Liver (tissue), 9 donors: ENCODE measurements around the gene SLC32A1. TPM values are rescaled to one million over a fixed set of nuclear protein-coding genes. Genes with fewer than 3 reads are reported as not detected.

Source experiments
- DNase-seq: peaks from one replicate; pipeline ENCODE4 v3.0.0-alpha.2; 2017; ENCODE audit warnings: low spot score
- H3K27ac ChIP-seq, 2 donors: one replicate each; pipeline ENCODE4 v1.7.0; 2013; ENCODE audit warnings: inconsistent platforms in 2 of 2, low read length in 2 of 2, control low read depth in 1 of 2, low read depth in 1 of 2, mild to moderate bottlenecking in 1 of 2
- H3K27me3 ChIP-seq, 4 donors: one replicate each; pipeline versions ENCODE4 v1.6.1 to v1.7.0; 2013; ENCODE audit warnings: low read length in 3 of 4, inconsistent platforms in 1 of 4, mild to moderate bottlenecking in 1 of 4, moderate library complexity in 1 of 4; ENCODE audit not compliant: control insufficient read depth in 4 of 4, insufficient read depth in 4 of 4
- H3K36me3 ChIP-seq, 4 donors: one replicate each; pipeline versions ENCODE4 v1.6.1 to v1.7.0; 2013; ENCODE audit warnings: low read length in 3 of 4, mild to moderate bottlenecking in 3 of 4, low read depth in 1 of 4, moderate library complexity in 1 of 4; ENCODE audit not compliant: control insufficient read depth in 4 of 4, insufficient read depth in 3 of 4
- H3K4me1 ChIP-seq, 4 donors: one replicate each; pipeline versions ENCODE4 v1.6.1 to v1.7.0; 2013; ENCODE audit warnings: low read length in 3 of 4, mild to moderate bottlenecking in 3 of 4, moderate library complexity in 1 of 4; ENCODE audit not compliant: control insufficient read depth in 4 of 4, insufficient read depth in 4 of 4
- H3K4me3 ChIP-seq, 3 donors: one replicate each; pipeline versions ENCODE4 v1.6.1 to v1.7.0; 2013; ENCODE audit warnings: low read length in 3 of 3, control low read depth in 1 of 3, low read depth in 1 of 3, mild to moderate bottlenecking in 1 of 3
- H3K9ac ChIP-seq, 2 donors: one replicate each; pipeline ENCODE4 v1.7.0; 2013; ENCODE audit warnings: low read length in 2 of 2, mild to moderate bottlenecking in 2 of 2, moderate library complexity in 2 of 2, control low read depth in 1 of 2, low read depth in 1 of 2
- H3K9me3 ChIP-seq, 4 donors: one replicate each; pipeline versions ENCODE4 v1.6.1 to v1.7.0; 2013; ENCODE audit warnings: low read length in 3 of 4; ENCODE audit not compliant: control insufficient read depth in 4 of 4
- ATF3 ChIP-seq: IDR thresholded peaks from 2 replicates; pipeline ENCODE4 v1.6.1; 2016; ENCODE audit warnings: antibody characterized with exemption
- CTCF ChIP-seq: fragments of 150-350 bp; IDR thresholded peaks from 2 replicates; pipeline ENCODE4 v1.5.1; 2017; ENCODE audit warnings: improper control_type of control experiment, low read depth, low read length; ENCODE audit not compliant: missing input control
- EGR1 ChIP-seq, 2 donors: IDR thresholded peaks; 2 replicates each; pipeline ENCODE4 v1.6.1; 2016 to 2018; ENCODE audit warnings: antibody characterized with exemption in 2 of 2, low read depth in 2 of 2
- FOXA1 ChIP-seq: IDR thresholded peaks from 2 replicates; pipeline ENCODE4 v1.6.1; 2016; ENCODE audit warnings: antibody characterized with exemption
- FOXA2 ChIP-seq: IDR thresholded peaks from 2 replicates; pipeline ENCODE4 v1.6.1; 2016; ENCODE audit warnings: antibody characterized with exemption
- GABPA ChIP-seq, 2 donors: IDR thresholded peaks in 1 of 2; conservative IDR thresholded peaks in 1 of 2; 2 replicates each; pipeline ENCODE4 v1.6.1; 2016; ENCODE audit warnings: antibody characterized with exemption in 2 of 2, mild to moderate bottlenecking in 1 of 2, moderate library complexity in 1 of 2
- HNF4A ChIP-seq, 2 donors: conservative IDR thresholded peaks; 2 replicates each; pipeline ENCODE4 v1.6.1; 2016; ENCODE audit warnings: antibody characterized with exemption in 2 of 2, mild to moderate bottlenecking in 2 of 2
- HNF4G ChIP-seq: IDR thresholded peaks from 2 replicates; pipeline ENCODE4 v1.6.1; 2016; ENCODE audit warnings: antibody characterized with exemption
- JUND ChIP-seq, 2 donors: IDR thresholded peaks; 2 replicates each; pipeline ENCODE4 v1.6.1; 2016; ENCODE audit warnings: antibody characterized with exemption in 2 of 2
- NR2F2 ChIP-seq: IDR thresholded peaks from 2 replicates; pipeline ENCODE4 v1.6.1; 2016; ENCODE audit warnings: antibody characterized with exemption
- RAD21 ChIP-seq, 2 donors: IDR thresholded peaks; 2 replicates each; pipeline ENCODE4 v1.6.1; 2016; ENCODE audit warnings: antibody characterized with exemption in 2 of 2, mild to moderate bottlenecking in 2 of 2
- RXRA ChIP-seq, 2 donors: IDR thresholded peaks; 2 replicates each; pipeline ENCODE4 v1.6.1; 2017 to 2018; ENCODE audit warnings: antibody characterized with exemption in 2 of 2, mild to moderate bottlenecking in 1 of 2
- SP1 ChIP-seq: IDR thresholded peaks from 2 replicates; pipeline ENCODE4 v1.6.1; 2018; ENCODE audit warnings: antibody characterized with exemption, mild to moderate bottlenecking
- TAF1 ChIP-seq: conservative IDR thresholded peaks from 2 replicates; pipeline ENCODE4 v1.6.1; 2016; ENCODE audit warnings: antibody characterized with exemption, mild to moderate bottlenecking
- YY1 ChIP-seq: IDR thresholded peaks from 2 replicates; pipeline ENCODE4 v1.6.1; 2016; ENCODE audit warnings: antibody characterized with exemption, mild to moderate bottlenecking
- ZBTB33 ChIP-seq: IDR thresholded peaks from 2 replicates; pipeline ENCODE4 v1.6.1; 2016; ENCODE audit warnings: antibody characterized with exemption
- WGBS: extraction: QIAGEN DNeasy Blood & Tissue Kit; methylation state at CpG from one replicate; pipeline ENCODE4 v1.1.7; 2013; 5-methylcytosine and 5-hydroxymethylcytosine counted together
- polyA plus RNA-seq, 2 donors: library from polyadenylated mRNA; stranded (reverse) in 1 of 2; unstranded in 1 of 2; fragments of 200-250 nt in 1 of 2; fragments of >200 nt in 1 of 2; fragmentation: Nextera tagmentation in 1 of 2; extraction: Ambion mirVana in 1 of 2; gene quantifications; one replicate each; pipeline versions ENCODE4 v1.2.1 to v1.2.3, GENCODE V29; 2013 to 2015
- total RNA-seq, 2 donors: library from RNA; depleted of rRNA; stranded (reverse); fragments of >200 nt; gene quantifications; one replicate each; pipeline ENCODE4 v1.2.3, GENCODE V29; 2014
- TF ChIP-seq, protein P1 (sequence below): IDR thresholded peaks from 2 replicates; pipeline ENCODE4 v1.6.1; 2016; ENCODE audit warnings: antibody characterized with exemption
- TF ChIP-seq, protein P2 (sequence below): IDR thresholded peaks from 2 replicates; pipeline ENCODE4 v1.6.1; 2016; ENCODE audit warnings: antibody characterized with exemption, mild to moderate bottlenecking
- donor health status: healthy.
- donor health status: healthy.
- donor health status: healthy.
- donor health status: healthy.
- donor health status: healthy.

The SLC32A1 gene
- total and polyA plus RNA-seq, 4 donors = not detected

DNA sequence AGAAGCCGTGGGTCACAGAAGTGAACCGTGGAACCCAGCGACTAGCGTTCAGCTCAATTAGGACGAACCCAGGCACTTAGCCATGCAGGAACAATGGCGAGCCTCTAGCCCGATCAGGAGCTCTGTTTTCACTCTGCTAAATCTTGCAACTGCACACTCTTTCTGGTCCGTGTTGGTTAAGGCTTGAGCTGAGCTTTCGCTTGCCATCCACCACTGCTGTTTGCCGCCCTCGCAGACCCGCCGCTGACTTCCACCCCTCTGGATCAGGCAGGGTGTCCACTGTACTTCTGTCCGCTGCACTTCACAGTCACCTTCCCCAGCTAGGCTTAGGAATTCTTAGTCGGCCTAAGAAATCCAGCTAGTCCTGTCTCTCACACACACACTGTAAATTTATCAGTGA, 25.7 kb upstream of the SLC32A1 start:
- no peaks in the 10 kb centered on the region for H3K36me3 ChIP-seq
- no peaks in the 10 kb centered on the region for H3K9me3 ChIP-seq
- H3K4me3 ChIP-seq = no peak overlapping the region
- TF ChIP-seq RXRA (IDR thresholded peaks at IDR 0.05) = no peak
- whole genome bisulfite sequencing = 73% methylated on average over 15 of the region's 15 CpGs
- no peak for DNase-seq
- H3K9ac ChIP-seq = no peak overlapping the region
- H3K4me1 ChIP-seq = no peaks in the 10 kb centered on the region
- peaks cover 0 to 9% (median 0%) of the 10 kb centered on the region in 4 donors for H3K27me3 ChIP-seq
- H3K27ac ChIP-seq = no peak overlapping the region

GRCh38 chr20:38700141-38700540, 24.1 kb upstream of the SLC32A1 start:
- no peak for DNase-seq
- H3K27me3 ChIP-seq = peaks cover 0 to 9% (median 0%) of the 10 kb centered on the region in 4 donors
- no peak overlapping the region for H3K4me3 ChIP-seq
- H3K27ac ChIP-seq = no peak overlapping the region
- TF ChIP-seq RXRA (IDR thresholded peaks at IDR 0.05) (no peak), ZBTB33 (no peak), GABPA (IDR thresholded peaks at IDR 0.05 in 1 of 2, conservative IDR thresholded peaks at IDR 0.05 in 1 of 2) (no peak), HNF4A (conservative IDR thresholded peaks at IDR 0.05) (no peak), TAF1 (no peak), NR2F2 (no peak), JUND (IDR thresholded peaks at IDR 0.05) (no peak), HNF4G (no peak), SP1 (no peak), CTCF (no peak)
- TF ChIP-seq, protein P1, sequence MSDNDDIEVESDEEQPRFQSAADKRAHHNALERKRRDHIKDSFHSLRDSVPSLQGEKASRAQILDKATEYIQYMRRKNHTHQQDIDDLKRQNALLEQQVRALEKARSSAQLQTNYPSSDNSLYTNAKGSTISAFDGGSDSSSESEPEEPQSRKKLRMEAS = no peak
- no peak overlapping the region for H3K9ac ChIP-seq
- H3K36me3 ChIP-seq = no peaks in the 10 kb centered on the region
- no peaks in the 10 kb centered on the region for H3K9me3 ChIP-seq
- H3K4me1 ChIP-seq = no peaks in the 10 kb centered on the region
- 36% methylated on average over 4 of the region's 4 CpGs for WGBS

DNA sequence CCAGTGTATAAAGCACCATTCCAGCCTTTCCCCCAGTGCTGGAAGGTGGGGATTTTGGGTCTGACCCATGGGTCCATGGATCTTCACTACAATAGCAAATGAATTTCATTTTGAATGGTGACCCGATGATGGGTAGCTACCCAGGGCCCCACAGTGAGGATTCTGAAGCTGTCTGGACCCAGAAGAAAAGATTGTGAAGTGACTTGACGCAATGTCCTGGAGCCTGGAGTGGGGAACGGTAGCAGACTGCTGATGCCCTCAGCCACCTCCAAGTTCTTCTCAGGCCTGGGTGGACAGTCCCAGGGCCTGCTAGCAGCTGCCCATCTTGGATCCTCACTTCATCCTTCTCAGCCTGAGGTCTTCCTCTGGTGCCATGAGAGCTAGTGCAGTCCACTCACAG, 23.4 kb upstream of the SLC32A1 start:
- Histone ChIP-seq H3K27ac (no peak overlapping the region), H3K4me3 (no peak overlapping the region), H3K9ac (no peak overlapping the region), H3K9me3 (no peaks in the 10 kb centered on the region), H3K4me1 (no peaks in the 10 kb centered on the region), H3K27me3 (peaks cover 0 to 15% (median 0%) of the 10 kb centered on the region in 4 donors), H3K36me3 (no peaks in the 10 kb centered on the region)
- 53% methylated on average over 3 of the region's 3 CpGs for WGBS
- DNase-seq = no peak
- no peak for TF ChIP-seq RXRA (IDR thresholded peaks at IDR 0.05)
- TF ChIP-seq, protein P1 = no peak
- no peak for TF ChIP-seq GABPA (IDR thresholded peaks at IDR 0.05 in 1 of 2, conservative IDR thresholded peaks at IDR 0.05 in 1 of 2)
- TF ChIP-seq ZBTB33 = no peak
- TF ChIP-seq NR2F2 = no peak
- TF ChIP-seq HNF4A (conservative IDR thresholded peaks at IDR 0.05) = no peak
- TF ChIP-seq YY1 = no peak
- TF ChIP-seq TAF1 = no peak
- TF ChIP-seq EGR1 (IDR thresholded peaks at IDR 0.05; ENCODE audit: low read depth in 2 of 2) = no peak
- no peak for TF ChIP-seq SP1
- TF ChIP-seq RAD21 (IDR thresholded peaks at IDR 0.05) = no peak
- TF ChIP-seq, protein P2, sequence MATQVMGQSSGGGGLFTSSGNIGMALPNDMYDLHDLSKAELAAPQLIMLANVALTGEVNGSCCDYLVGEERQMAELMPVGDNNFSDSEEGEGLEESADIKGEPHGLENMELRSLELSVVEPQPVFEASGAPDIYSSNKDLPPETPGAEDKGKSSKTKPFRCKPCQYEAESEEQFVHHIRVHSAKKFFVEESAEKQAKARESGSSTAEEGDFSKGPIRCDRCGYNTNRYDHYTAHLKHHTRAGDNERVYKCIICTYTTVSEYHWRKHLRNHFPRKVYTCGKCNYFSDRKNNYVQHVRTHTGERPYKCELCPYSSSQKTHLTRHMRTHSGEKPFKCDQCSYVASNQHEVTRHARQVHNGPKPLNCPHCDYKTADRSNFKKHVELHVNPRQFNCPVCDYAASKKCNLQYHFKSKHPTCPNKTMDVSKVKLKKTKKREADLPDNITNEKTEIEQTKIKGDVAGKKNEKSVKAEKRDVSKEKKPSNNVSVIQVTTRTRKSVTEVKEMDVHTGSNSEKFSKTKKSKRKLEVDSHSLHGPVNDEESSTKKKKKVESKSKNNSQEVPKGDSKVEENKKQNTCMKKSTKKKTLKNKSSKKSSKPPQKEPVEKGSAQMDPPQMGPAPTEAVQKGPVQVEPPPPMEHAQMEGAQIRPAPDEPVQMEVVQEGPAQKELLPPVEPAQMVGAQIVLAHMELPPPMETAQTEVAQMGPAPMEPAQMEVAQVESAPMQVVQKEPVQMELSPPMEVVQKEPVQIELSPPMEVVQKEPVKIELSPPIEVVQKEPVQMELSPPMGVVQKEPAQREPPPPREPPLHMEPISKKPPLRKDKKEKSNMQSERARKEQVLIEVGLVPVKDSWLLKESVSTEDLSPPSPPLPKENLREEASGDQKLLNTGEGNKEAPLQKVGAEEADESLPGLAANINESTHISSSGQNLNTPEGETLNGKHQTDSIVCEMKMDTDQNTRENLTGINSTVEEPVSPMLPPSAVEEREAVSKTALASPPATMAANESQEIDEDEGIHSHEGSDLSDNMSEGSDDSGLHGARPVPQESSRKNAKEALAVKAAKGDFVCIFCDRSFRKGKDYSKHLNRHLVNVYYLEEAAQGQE = no peak
- no peak for TF ChIP-seq JUND (IDR thresholded peaks at IDR 0.05)
- TF ChIP-seq FOXA2 = no peak
- no peak for TF ChIP-seq ATF3
- TF ChIP-seq FOXA1 = no peak
